Measurements from ENCODE around the gene C1QL1.

C1QL1 gene

GRCh38 chr17:44988044-44988942 is 20.2 kb upstream of the C1QL1 start:
- DNase-seq, result no peak

- DNase-seq, result no peak
These were observed 15.5 kb upstream of the C1QL1 start for GRCh38 chr17:44983563-44983962.

- no peak for DNase-seq
These were observed 14.1 kb upstream of the C1QL1 start for GRCh38 chr17:44982113-44982702.

GRCh38 chr17:44981221-44981968 is 13.3 kb upstream of the C1QL1 start:
- DNase-seq, result no peak

GRCh38 chr17:44979426-44979995 is 11.4 kb upstream of the C1QL1 start:
- no peak for DNase-seq

GRCh38 chr17:44978807-44979206 is 10.7 kb upstream of the C1QL1 start:
- no peak for DNase-seq

- no peak for DNase-seq
These were observed 9.9 kb upstream of the C1QL1 start for GRCh38 chr17:44977814-44978550.

GRCh38 chr17:44977065-44977464 is 9.0 kb upstream of the C1QL1 start:
- no peak for DNase-seq

- DNase-seq, result no peak
These were observed 8.1 kb upstream of the C1QL1 start for GRCh38 chr17:44976206-44976605.

GRCh38 chr17:44972953-44973352 is 4.8 kb upstream of the C1QL1 start:
- no peak for DNase-seq

GRCh38 chr17:44971776-44972483 is 3.8 kb upstream of the C1QL1 start:
- peak; percentile 82 for DNase-seq

GRCh38 chr17:44970136-44970741 is 2.1 kb upstream of the C1QL1 start:
- peak; percentile 5 for DNase-seq

- DNase-seq, result no peak
These were observed 1.2 kb upstream of the C1QL1 start for GRCh38 chr17:44969144-44969780.

GRCh38 chr17:44967907-44968224 is 237 bp downstream of the C1QL1 start:
- DNase-seq, result no peak

- no peak for DNase-seq
These were observed 837 bp downstream of the C1QL1 start for GRCh38 chr17:44967026-44967906.

- DNase-seq, result no peak
These were observed 1.6 kb downstream of the C1QL1 start for GRCh38 chr17:44966348-44967025.

- DNase-seq, result no peak
These were observed 2.4 kb downstream of the C1QL1 start for GRCh38 chr17:44965481-44966234.

GRCh38 chr17:44961921-44962350 is 6.2 kb downstream of the C1QL1 start:
- no peak for DNase-seq

GRCh38 chr17:44960691-44961090 is 7.4 kb downstream of the C1QL1 start:
- no peak for DNase-seq
